Measurements from ENCODE around the gene WWOX. TPM values are rescaled to one million over a fixed set of nuclear protein-coding genes. Genes with fewer than 3 reads are reported as not detected.

Gene WWOX
- total and polyA plus RNA-seq, 2 of the 13 experiments (the other 11 are each of a cell fraction or from before 2014, with no cell fraction given), result 9.1 to 37.4 TPM

DNA sequence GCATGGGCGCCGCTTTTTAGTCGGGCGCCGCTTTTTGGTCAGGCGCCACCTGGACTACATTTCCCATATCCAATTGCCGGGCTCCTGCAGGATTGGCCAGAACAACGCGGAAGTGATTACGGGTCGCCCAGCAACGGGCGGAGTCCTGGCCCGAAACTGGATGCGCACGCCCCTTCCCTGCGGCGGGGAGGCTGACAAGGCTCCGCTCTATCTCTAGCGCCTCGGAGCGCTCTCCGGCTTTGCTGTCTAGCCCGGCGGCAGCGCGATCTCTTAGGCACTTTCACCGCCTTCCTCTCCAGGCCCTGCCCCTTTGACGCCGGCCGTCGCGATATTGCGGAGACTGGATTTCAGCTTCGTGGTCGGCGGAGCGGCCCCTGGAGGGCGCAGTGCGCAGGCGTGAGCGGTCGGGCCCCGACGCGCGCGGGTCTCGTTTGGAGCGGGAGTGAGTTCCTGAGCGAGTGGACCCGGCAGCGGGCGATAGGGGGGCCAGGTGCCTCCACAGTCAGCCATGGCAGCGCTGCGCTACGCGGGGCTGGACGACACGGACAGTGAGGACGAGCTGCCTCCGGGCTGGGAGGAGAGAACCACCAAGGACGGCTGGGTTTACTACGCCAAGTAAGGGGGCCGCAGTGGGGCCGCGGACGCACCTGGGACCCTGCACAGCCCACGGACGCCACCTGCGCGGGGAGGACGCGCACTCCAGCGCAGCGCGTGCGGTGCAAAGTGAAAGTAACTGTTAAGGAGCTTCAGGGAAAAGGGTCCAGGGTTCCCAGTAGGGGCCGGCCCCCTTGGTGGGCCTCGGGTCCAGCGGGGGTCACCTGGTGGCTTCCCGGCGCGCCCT, at the start of gene WWOX (continued):
- TF ChIP-seq ZNF556 (CRISPR knock-in tag; IDR thresholded peaks at IDR 0.05; ENCODE audit: borderline replicate concordance), result peak; percentile 97
- TF ChIP-seq IKZF4 (CRISPR knock-in tag; IDR thresholded peaks at IDR 0.05; ENCODE audit: borderline replicate concordance, low read depth, not compliant biosample characterization), result peak; percentile 24
- 0 out of 2 replicates have a peak, but pooled peaks have one; percentile 76 for TF ChIP-seq ZNF431 (CRISPR knock-in tag; IDR thresholded peaks at IDR 0.05; ENCODE audit: borderline replicate concordance, low read depth)
- peak; percentile 52; the same call in 1 of the 2 replicates for TF ChIP-seq AFF4 (CRISPR knock-in tag; IDR thresholded peaks at IDR 0.05)
- TF ChIP-seq KDM4B (CRISPR knock-in tag; IDR thresholded peaks at IDR 0.05), result peak; percentile 94
- peak; percentile 90; the same call in 1 of the 2 replicates for TF ChIP-seq ZNF558 (CRISPR knock-in tag; IDR thresholded peaks at IDR 0.05; ENCODE audit: borderline replicate concordance)
- no peak for TF ChIP-seq TCF7 (IDR thresholded peaks at IDR 0.05; ENCODE audit: low read depth)
- TF ChIP-seq ZNF12 (CRISPR knock-in tag; IDR thresholded peaks at IDR 0.05), result no peak; the same call in 1 of the 2 replicates
- peak; percentile 84 for TF ChIP-seq ZNF784 (CRISPR knock-in tag; IDR thresholded peaks at IDR 0.05; ENCODE audit: borderline replicate concordance)
- peak; percentile 71; the same call in 1 of the 2 replicates for TF ChIP-seq ZNF746 (CRISPR knock-in tag; IDR thresholded peaks at IDR 0.05)
- TF ChIP-seq EED (CRISPR knock-in tag; IDR thresholded peaks at IDR 0.05), result peak; percentile 95
- TF ChIP-seq, protein P1, sequence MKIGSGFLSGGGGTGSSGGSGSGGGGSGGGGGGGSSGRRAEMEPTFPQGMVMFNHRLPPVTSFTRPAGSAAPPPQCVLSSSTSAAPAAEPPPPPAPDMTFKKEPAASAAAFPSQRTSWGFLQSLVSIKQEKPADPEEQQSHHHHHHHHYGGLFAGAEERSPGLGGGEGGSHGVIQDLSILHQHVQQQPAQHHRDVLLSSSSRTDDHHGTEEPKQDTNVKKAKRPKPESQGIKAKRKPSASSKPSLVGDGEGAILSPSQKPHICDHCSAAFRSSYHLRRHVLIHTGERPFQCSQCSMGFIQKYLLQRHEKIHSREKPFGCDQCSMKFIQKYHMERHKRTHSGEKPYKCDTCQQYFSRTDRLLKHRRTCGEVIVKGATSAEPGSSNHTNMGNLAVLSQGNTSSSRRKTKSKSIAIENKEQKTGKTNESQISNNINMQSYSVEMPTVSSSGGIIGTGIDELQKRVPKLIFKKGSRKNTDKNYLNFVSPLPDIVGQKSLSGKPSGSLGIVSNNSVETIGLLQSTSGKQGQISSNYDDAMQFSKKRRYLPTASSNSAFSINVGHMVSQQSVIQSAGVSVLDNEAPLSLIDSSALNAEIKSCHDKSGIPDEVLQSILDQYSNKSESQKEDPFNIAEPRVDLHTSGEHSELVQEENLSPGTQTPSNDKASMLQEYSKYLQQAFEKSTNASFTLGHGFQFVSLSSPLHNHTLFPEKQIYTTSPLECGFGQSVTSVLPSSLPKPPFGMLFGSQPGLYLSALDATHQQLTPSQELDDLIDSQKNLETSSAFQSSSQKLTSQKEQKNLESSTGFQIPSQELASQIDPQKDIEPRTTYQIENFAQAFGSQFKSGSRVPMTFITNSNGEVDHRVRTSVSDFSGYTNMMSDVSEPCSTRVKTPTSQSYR (CRISPR knock-in tag; IDR thresholded peaks at IDR 0.05; ENCODE audit: borderline replicate concordance), result no peak
- 0 out of 2 replicates have a peak, but pooled peaks have one; percentile 28 for TF ChIP-seq ZNF572 (CRISPR knock-in tag; IDR thresholded peaks at IDR 0.05)
- no peak for TF ChIP-seq SMARCE1 (IDR thresholded peaks at IDR 0.05; ENCODE audit: borderline replicate concordance)
- no peak for TF ChIP-seq ZNF530 (CRISPR knock-in tag; IDR thresholded peaks at IDR 0.05; ENCODE audit: low read depth)
- peak; percentile 91 for TF ChIP-seq KAT8 (CRISPR knock-in tag; IDR thresholded peaks at IDR 0.05)
- no peak for TF ChIP-seq ZNF674 (CRISPR knock-in tag; IDR thresholded peaks at IDR 0.05; ENCODE audit: low read depth)
- peak; percentile 66; the same call in 1 of the 2 replicates for TF ChIP-seq SATB2 (CRISPR knock-in tag; IDR thresholded peaks at IDR 0.05)
- no peak for TF ChIP-seq JUNB (CRISPR knock-in tag; IDR thresholded peaks at IDR 0.05; ENCODE audit: borderline replicate concordance)
